Spleen (tissue), 11 donors: ENCODE measurements around the gene CFAP99. TPM values are rescaled to one million over a fixed set of nuclear protein-coding genes. Genes with fewer than 3 reads are reported as not detected.

Source experiments
- DNase-seq: peaks from one replicate; pipeline ENCODE4 v3.0.0-alpha.2; 2020
- H3K27ac ChIP-seq, 8 donors: fragments of 200-600 bp; sonication (generic) in 7 of 8; 1 replicate in 4 of 8; 2 replicates in 4 of 8; pipeline versions ENCODE4 v1.5.0 to v1.8.0; 2016 to 2021; ENCODE audit warnings: inconsistent platforms in 4 of 8, mild to moderate bottlenecking in 4 of 8, moderate library complexity in 1 of 8
- H3K27me3 ChIP-seq, 7 donors: fragments of 200-600 bp; sonication (generic) in 6 of 7; replicated peaks in 1 of 7; 1 replicate in 4 of 7; 2 replicates in 3 of 7; pipeline versions ENCODE4 v1.5.0 to v1.8.0; 2016 to 2021; ENCODE audit warnings: inconsistent platforms in 3 of 7, mild to moderate bottlenecking in 1 of 7
- H3K36me3 ChIP-seq, 6 donors: fragments of 200-600 bp; sonication (generic) in 5 of 6; 1 replicate in 4 of 6; 2 replicates in 2 of 6; pipeline versions ENCODE4 v1.5.0 to v1.8.0; 2016 to 2021; ENCODE audit warnings: inconsistent platforms in 2 of 6
- H3K4me1 ChIP-seq, 6 donors: fragments of 200-600 bp; sonication (generic) in 5 of 6; 1 replicate in 3 of 6; 2 replicates in 3 of 6; pipeline versions ENCODE4 v1.5.0 to v1.8.0; 2016 to 2021; ENCODE audit warnings: inconsistent platforms in 3 of 6
- H3K4me3 ChIP-seq, 8 donors: fragments of 200-600 bp; sonication (generic) in 7 of 8; 1 replicate in 4 of 8; 2 replicates in 4 of 8; pipeline versions ENCODE4 v1.5.0 to v1.8.0; 2016 to 2021; ENCODE audit warnings: inconsistent platforms in 4 of 8, mild to moderate bottlenecking in 4 of 8, moderate library complexity in 2 of 8
- H3K9me3 ChIP-seq, 8 donors: fragments of 200-600 bp; sonication (generic) in 7 of 8; 1 replicate in 4 of 8; 2 replicates in 4 of 8; pipeline versions ENCODE4 v1.5.0 to v1.8.0; 2016 to 2021; ENCODE audit warnings: inconsistent platforms in 4 of 8
- POLR2A ChIP-seq, 3 donors: fragments of 450-650 bp; IDR thresholded peaks; one replicate each; pipeline ENCODE4 v1.5.1; 2017; ENCODE audit warnings: antibody characterized with exemption in 3 of 3, mild to moderate bottlenecking in 1 of 3
- POLR2AphosphoS5 ChIP-seq, 3 donors: sonication (generic); formaldehyde crosslinking; IDR thresholded peaks; one replicate each; pipeline ENCODE4 v1.5.1; 2017; ENCODE audit warnings: antibody characterized with exemption in 3 of 3
- WGBS, 5 donors: extraction: QIAGEN DNeasy Blood & Tissue Kit in 3 of 5; methylation state at CpG; one replicate each; pipeline versions ENCODE4 v1.1.5 to v1.1.7; 2013 to 2018; 5-methylcytosine and 5-hydroxymethylcytosine counted together
- intact Hi-C: fragments of 100-400 bp; cut with DNase I; formaldehyde crosslinking; loops from one replicate; pipeline ENCODE4 v1.15.0; 2023; ENCODE audit warnings: low total_unique reads
- polyA plus RNA-seq, 3 donors: library from polyadenylated mRNA; stranded (reverse); fragments of 200-250 nt; gene quantifications; one replicate each; pipeline ENCODE4 v1.2.1, GENCODE V29; 2013
- total RNA-seq, 7 donors: library from RNA; depleted of rRNA in 3 of 7; stranded (reverse); fragments of >200 nt in 3 of 7; fragmentation: NEBNext Ultra II Directional in 4 of 7; extraction: Animal tissue kit (Norgen Biotek cat#: 25700) in 4 of 7; gene quantifications; one replicate each; pipeline versions ENCODE4 v1.1.0 to v1.2.1, GENCODE V29; 2016 to 2021
- TF ChIP-seq, protein P1 (sequence below), 11 experiments: fragments of 200-600 bp in 7 of 11; fragments of 450-650 bp in 4 of 11; sonication (generic) in 4 of 11; IDR thresholded peaks in 8 of 11; conservative IDR thresholded peaks in 3 of 11; 1 replicate in 7 of 11; 2 replicates in 4 of 11; pipeline versions ENCODE4 v1.4.0 to v1.8.0; 2016 to 2021; ENCODE audit warnings: antibody characterized with exemption in 11 of 11, inconsistent platforms in 4 of 11, mild to moderate bottlenecking in 1 of 11
- donor health status: healthy with polysubstance abuse.
- donor health status: DM: no; HTN: no; CAD: no; lungs with moderate emphysema.
- donor health status: DM: no; HTN: no; CAD: no.
- donor health status: Bipolar disorder and iron deficiency.
- donor health status: healthy.
- donor health status: DM: no; HTN: no; CAD: no.
- donor health status: DM: yes; HTN: yes; CAD: no.

CFAP99 gene
- total and polyA plus RNA-seq, 10 donors: 0.13 to 0.22 TPM; not detected in 8

DNA sequence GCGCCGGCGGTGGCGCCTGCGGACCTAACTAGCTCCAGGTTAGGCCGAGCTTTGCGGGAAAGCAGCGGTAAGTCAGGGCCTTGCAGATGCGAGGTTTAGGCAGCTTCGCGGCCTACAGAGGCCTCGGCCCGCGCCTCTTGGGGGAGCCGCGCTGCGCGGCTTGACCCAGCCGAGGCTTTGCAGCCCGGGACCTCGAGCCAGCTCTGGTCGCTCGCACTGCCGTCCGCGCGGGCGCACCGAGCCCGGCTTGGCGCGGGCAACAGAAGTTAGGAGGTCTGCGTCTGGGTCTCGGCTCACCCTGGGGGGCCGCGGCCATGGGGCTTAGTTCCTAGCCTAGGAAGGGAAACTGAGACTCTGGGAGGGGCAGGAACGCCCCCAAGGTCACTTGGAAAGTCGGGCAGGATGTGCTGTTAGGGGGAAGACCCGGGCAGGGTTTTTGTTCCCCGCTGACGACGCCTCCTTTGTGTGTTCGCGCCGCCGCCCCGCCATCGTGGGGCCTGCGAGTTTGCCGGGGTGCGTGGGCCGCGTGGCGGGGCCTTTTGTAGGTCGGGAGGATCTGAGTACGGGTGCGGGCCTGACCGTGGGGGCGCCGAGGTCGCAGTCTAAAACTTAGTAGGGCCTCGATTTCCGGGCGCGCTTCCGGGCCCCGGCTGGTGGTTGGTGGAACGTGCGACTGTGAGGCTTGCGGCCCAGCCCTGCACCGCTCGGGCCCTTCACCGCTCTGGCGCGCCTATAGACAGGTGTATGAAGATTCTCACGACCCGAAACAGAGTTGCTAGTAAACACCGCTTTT is 50.6 kb downstream of the CFAP99 start:
- Histone ChIP-seq H3K9me3 (no peaks in the 10 kb centered on the region), H3K4me1 (peaks cover 25 to 67% (median 47%) of the 10 kb centered on the region in 6 donors), H3K27me3 (no peaks in the 10 kb centered on the region), H3K36me3 (peaks cover 0 to 38% (median 16%) of the 10 kb centered on the region in 6 donors), H3K4me3 (peak overlapping the region; percentile 81 to 100 (median 96)), H3K27ac (peak overlapping the region; percentile 76 to 99 (median 97))
- intact Hi-C loops: no loop called here
- no peak for TF ChIP-seq POLR2A (IDR thresholded peaks at IDR 0.05)
- peak in 2 of 3 donors; percentile 15 to 39 for TF ChIP-seq POLR2AphosphoS5 (IDR thresholded peaks at IDR 0.05)
- TF ChIP-seq, protein P1, sequence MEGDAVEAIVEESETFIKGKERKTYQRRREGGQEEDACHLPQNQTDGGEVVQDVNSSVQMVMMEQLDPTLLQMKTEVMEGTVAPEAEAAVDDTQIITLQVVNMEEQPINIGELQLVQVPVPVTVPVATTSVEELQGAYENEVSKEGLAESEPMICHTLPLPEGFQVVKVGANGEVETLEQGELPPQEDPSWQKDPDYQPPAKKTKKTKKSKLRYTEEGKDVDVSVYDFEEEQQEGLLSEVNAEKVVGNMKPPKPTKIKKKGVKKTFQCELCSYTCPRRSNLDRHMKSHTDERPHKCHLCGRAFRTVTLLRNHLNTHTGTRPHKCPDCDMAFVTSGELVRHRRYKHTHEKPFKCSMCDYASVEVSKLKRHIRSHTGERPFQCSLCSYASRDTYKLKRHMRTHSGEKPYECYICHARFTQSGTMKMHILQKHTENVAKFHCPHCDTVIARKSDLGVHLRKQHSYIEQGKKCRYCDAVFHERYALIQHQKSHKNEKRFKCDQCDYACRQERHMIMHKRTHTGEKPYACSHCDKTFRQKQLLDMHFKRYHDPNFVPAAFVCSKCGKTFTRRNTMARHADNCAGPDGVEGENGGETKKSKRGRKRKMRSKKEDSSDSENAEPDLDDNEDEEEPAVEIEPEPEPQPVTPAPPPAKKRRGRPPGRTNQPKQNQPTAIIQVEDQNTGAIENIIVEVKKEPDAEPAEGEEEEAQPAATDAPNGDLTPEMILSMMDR (IDR thresholded peaks at IDR 0.05 in 8 of 11, conservative IDR thresholded peaks at IDR 0.05 in 3 of 11): no peak
- peak; percentile 94 for DNase-seq
- 0% methylated on average over 42 to 78 of the region's 78 CpGs for WGBS, 5 donors

DNA sequence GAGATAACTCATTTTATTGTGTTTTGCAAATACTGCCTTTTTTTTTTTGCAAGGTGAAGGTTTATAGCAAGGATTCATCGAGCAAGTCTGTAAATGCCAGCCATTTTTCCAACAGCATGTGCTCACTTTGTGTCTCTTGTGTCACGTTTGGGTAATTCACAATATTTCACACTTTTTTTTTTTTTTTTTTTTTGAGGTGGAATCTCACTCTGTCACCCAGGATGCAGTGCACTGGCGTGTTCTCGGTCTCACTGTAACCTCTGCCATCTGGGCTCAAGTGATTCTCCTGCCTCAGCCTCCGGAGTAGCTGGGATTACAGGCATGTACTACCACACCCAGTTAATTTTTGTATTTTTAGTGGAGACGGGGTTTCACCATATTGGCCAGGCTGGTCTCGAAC is 52.0 kb downstream of the CFAP99 start:
- H3K27ac ChIP-seq: peak overlapping the region in 6 of 8 donors; percentile 6 to 99 (median 98)
- DNase-seq: no peak
- TF ChIP-seq, protein P1 (IDR thresholded peaks at IDR 0.05 in 8 of 11, conservative IDR thresholded peaks at IDR 0.05 in 3 of 11): no peak
- no peak for TF ChIP-seq POLR2AphosphoS5 (IDR thresholded peaks at IDR 0.05)
- TF ChIP-seq POLR2A (IDR thresholded peaks at IDR 0.05): no peak
- WGBS, 5 donors: 69 to 82% (median 74%) methylated on average over 7 of the region's 7 CpGs
- H3K36me3 ChIP-seq: peaks cover 0 to 52% (median 19%) of the 10 kb centered on the region in 6 donors
- H3K4me3 ChIP-seq: peak overlapping the region in 4 of 8 donors; percentile 88 to 100 (median 96)
- H3K4me1 ChIP-seq: peaks cover 30 to 81% (median 59%) of the 10 kb centered on the region in 6 donors
- intact Hi-C loops: no loop called here
- no peaks in the 10 kb centered on the region for H3K27me3 ChIP-seq
- H3K9me3 ChIP-seq: no peaks in the 10 kb centered on the region

DNA sequence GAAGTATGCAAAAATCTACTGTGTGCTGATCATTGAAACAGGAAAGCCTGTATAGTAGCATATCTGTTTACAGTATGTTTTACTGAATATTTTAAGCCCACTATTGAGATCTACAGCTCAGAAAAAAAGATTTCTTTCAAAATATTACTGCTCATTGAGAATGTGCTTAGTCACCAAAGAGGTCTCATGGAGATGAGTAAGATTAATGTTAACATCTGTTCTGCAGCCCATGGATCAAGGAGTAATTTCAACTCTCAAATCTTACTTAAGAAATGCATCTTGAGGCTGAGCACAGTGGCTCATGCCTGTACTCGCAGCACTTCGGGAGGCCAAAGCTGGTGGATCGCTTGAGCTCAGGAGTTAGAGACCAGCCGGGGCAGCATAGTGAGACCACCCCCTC is 53.4 kb downstream of the CFAP99 start:
- WGBS, 5 donors: 95 to 98% (median 96%) methylated on average over 4 of the region's 4 CpGs
- TF ChIP-seq, protein P1 (IDR thresholded peaks at IDR 0.05 in 8 of 11, conservative IDR thresholded peaks at IDR 0.05 in 3 of 11): no peak
- TF ChIP-seq POLR2A (IDR thresholded peaks at IDR 0.05) (no peak), POLR2AphosphoS5 (IDR thresholded peaks at IDR 0.05) (no peak)
- H3K4me3 ChIP-seq: no peak overlapping the region
- intact Hi-C loops: no loop called here
- DNase-seq: peak; percentile 15
- H3K27me3 ChIP-seq: no peaks in the 10 kb centered on the region
- peaks cover 31 to 87% (median 72%) of the 10 kb centered on the region in 6 donors for H3K4me1 ChIP-seq
- H3K36me3 ChIP-seq: peaks cover 0 to 66% (median 21%) of the 10 kb centered on the region in 6 donors
- H3K9me3 ChIP-seq: no peaks in the 10 kb centered on the region
- H3K27ac ChIP-seq: peak overlapping the region in 1 of 8 donors; percentile 8

DNA sequence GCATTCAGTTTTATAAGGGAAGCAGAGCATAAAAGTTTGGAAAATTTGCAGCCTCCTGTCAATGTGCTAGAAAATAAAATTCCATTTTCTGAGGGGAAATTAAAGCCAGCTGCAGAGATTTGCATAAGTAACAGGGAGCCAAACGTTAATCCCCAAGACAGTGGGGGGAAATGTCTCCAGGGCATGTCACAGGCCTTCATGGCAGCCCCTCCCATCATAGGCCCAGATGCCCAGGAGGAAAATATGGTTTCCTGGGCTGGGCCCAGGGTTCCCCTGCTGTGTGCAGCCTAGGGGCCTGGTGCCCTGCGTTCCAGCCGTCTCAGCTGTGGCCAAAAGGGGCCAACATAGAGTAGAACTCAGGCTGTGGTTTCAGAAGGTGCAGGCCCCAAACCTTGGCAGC is 59.5 kb downstream of the CFAP99 start:
- peaks cover 52 to 100% (median 93%) of the 10 kb centered on the region in 6 donors for H3K4me1 ChIP-seq
- H3K27ac ChIP-seq: peak overlapping the region in 1 of 8 donors; percentile 50
- intact Hi-C loops: no loop called here
- peak; percentile 49 for DNase-seq
- no peaks in the 10 kb centered on the region for H3K9me3 ChIP-seq
- H3K27me3 ChIP-seq: no peaks in the 10 kb centered on the region
- peaks cover 0 to 50% (median 10%) of the 10 kb centered on the region in 6 donors for H3K36me3 ChIP-seq
- TF ChIP-seq POLR2AphosphoS5 (IDR thresholded peaks at IDR 0.05): no peak
- TF ChIP-seq, protein P1 (IDR thresholded peaks at IDR 0.05 in 8 of 11, conservative IDR thresholded peaks at IDR 0.05 in 3 of 11): no peak
- TF ChIP-seq POLR2A (IDR thresholded peaks at IDR 0.05): no peak
- H3K4me3 ChIP-seq: no peak overlapping the region
- WGBS, 5 donors: 15 to 37% (median 24%) methylated on average over 3 of the region's 3 CpGs
